Middle frontal gyrus (tissue), 1 donor: ENCODE measurements around the gene PPP5C.
"Not testable (repeated sequence)": the region's sequence is repeated elsewhere in the genome, so short reads cannot be mapped to it uniquely, and the experiment has no call there.

ENCODE experiments used
- DNase-seq: peaks from one replicate; pipeline ENCODE4 v3.0.0-alpha.2; 2015; ENCODE audit warnings: low spot score; ENCODE audit errors: extremely low spot score

The PPP5C gene

GRCh38 chr19:46407856-46408663, 61.2 kb downstream of the PPP5C start:
- DNase-seq = no peak

GRCh38 chr19:46408664-46409039, 61.8 kb downstream of the PPP5C start:
- DNase-seq = no peak

- no peak for DNase-seq
Observed at GRCh38 chr19:46409191-46409590, 62.3 kb downstream of the PPP5C start.

GRCh38 chr19:46410205-46411087, 63.6 kb downstream of the PPP5C start:
- DNase-seq = no peak

GRCh38 chr19:46411088-46411924, 64.4 kb downstream of the PPP5C start:
- no peak for DNase-seq

- no peak for DNase-seq
Observed at GRCh38 chr19:46411925-46412649, 65.2 kb downstream of the PPP5C start.

- DNase-seq = no peak
Observed at GRCh38 chr19:46412650-46413261, 65.9 kb downstream of the PPP5C start.

GRCh38 chr19:46413262-46414031, 66.6 kb downstream of the PPP5C start, which contains the start of gene CCDC8:
Gene CCDC8, minus strand, starts transcription at chr19:46413564. Its CDS starts 754 bp downstream, at chr19:46412810.
- no peak for DNase-seq

GRCh38 chr19:46414899-46415298, 68.0 kb downstream of the PPP5C start:
- DNase-seq = not testable (repeated sequence)

GRCh38 chr19:46415804-46416709, 69.2 kb downstream of the PPP5C start:
- DNase-seq = not testable (repeated sequence)

- no peak for DNase-seq
Observed at GRCh38 chr19:46420056-46420455, 73.2 kb downstream of the PPP5C start.

GRCh38 chr19:46422344-46422743, 75.5 kb downstream of the PPP5C start:
- DNase-seq = no peak

GRCh38 chr19:46423188-46423587, 76.3 kb downstream of the PPP5C start:
- DNase-seq = no peak

GRCh38 chr19:46426035-46426505, 79.2 kb downstream of the PPP5C start:
- DNase-seq = no peak

- peak; percentile 68 for DNase-seq
Observed at GRCh38 chr19:46426506-46427162, 79.7 kb downstream of the PPP5C start.

- no peak for DNase-seq
Observed at GRCh38 chr19:46427518-46428045, 80.7 kb downstream of the PPP5C start.
